Aorta (tissue), 5 donors: Measurements from ENCODE around the gene PRICKLE2. TPM values are rescaled to one million over a fixed set of nuclear protein-coding genes. Genes with fewer than 3 reads are reported as not detected.
"Not testable (repeated sequence)": the region's sequence is repeated elsewhere in the genome, so short reads cannot be mapped to it uniquely, and the experiment has no call there.

Source experiments
- ATAC-seq: fragments of 200-7000 bp; cut with Tn5 transposase; one replicate; pipeline ENCODE4 v1.9.1; 2022; ENCODE audit warnings: moderate library complexity; ENCODE audit not compliant: low FRiP score
- DNase-seq, 2 donors: peaks; one replicate each; pipeline ENCODE4 v3.0.0-alpha.2; 2020
- H3K27ac ChIP-seq, 2 donors: one replicate each; pipeline ENCODE4 v1.5.1; 2013; ENCODE audit warnings: low read length in 2 of 2, mild to moderate bottlenecking in 2 of 2, moderate library complexity in 2 of 2, control low read depth in 1 of 2, inconsistent platforms in 1 of 2, low read depth in 1 of 2
- H3K27me3 ChIP-seq, 2 donors: one replicate each; pipeline ENCODE4 v1.6.1; 2013; ENCODE audit warnings: control low read depth in 1 of 2, low read length in 1 of 2, mild to moderate bottlenecking in 1 of 2, moderate library complexity in 1 of 2; ENCODE audit not compliant: insufficient read depth in 2 of 2, control insufficient read depth in 1 of 2
- H3K36me3 ChIP-seq, 2 donors: one replicate each; pipeline ENCODE4 v1.6.1; 2013; ENCODE audit warnings: control low read depth in 1 of 2, low read length in 1 of 2, mild to moderate bottlenecking in 1 of 2; ENCODE audit not compliant: insufficient read depth in 2 of 2, control insufficient read depth in 1 of 2
- H3K4me1 ChIP-seq, 2 donors: one replicate each; pipeline ENCODE4 v1.6.1; 2013; ENCODE audit warnings: low read length in 2 of 2, control low read depth in 1 of 2, mild to moderate bottlenecking in 1 of 2, moderate library complexity in 1 of 2; ENCODE audit not compliant: insufficient read depth in 2 of 2, control insufficient read depth in 1 of 2
- H3K4me3 ChIP-seq, 2 donors: one replicate each; pipeline ENCODE4 v1.5.1; 2013; ENCODE audit warnings: low read length in 2 of 2, control low read depth in 1 of 2, mild to moderate bottlenecking in 1 of 2
- H3K9me3 ChIP-seq: one replicate; pipeline ENCODE4 v1.6.1; 2013; ENCODE audit warnings: mild to moderate bottlenecking, low read length; ENCODE audit not compliant: control insufficient read depth
- WGBS, 2 donors: extraction: QIAGEN DNeasy Blood & Tissue Kit; methylation state at CpG; one replicate each; pipeline ENCODE4 v1.1.7; 2013; 5-methylcytosine and 5-hydroxymethylcytosine counted together
- intact Hi-C, 2 donors: fragments of 100-400 bp; cut with DNase I; formaldehyde crosslinking; loops; one replicate each; pipeline versions ENCODE4 v1.14.2 to v1.15.0; 2022
- polyA plus RNA-seq, 2 donors: library from polyadenylated mRNA; stranded (reverse); fragments of 200-250 nt; gene quantifications; one replicate each; pipeline ENCODE4 v1.2.3, GENCODE V29; 2013
- total RNA-seq, 2 donors: library from RNA; stranded (reverse); fragmentation: NEBNext Ultra II Directional; extraction: Animal tissue kit (Norgen Biotek cat#: 25700); gene quantifications; one replicate each; pipeline ENCODE4 v1.2.1, GENCODE V29; 2021
- donor health status: healthy with polysubstance abuse.
- donor health status: Bipolar disorder and iron deficiency.
- donor health status: DM: no; HTN: no; CAD: no.
- donor health status: DM: no; HTN: no; CAD: no.
- donor health status: DM: yes; HTN: yes; CAD: no.

PRICKLE2 gene
- total and polyA plus RNA-seq, 4 donors, result 2.1 to 42.1 (median 13.9) TPM

GRCh38 chr3:64095802-64096201 lies 129.5 kb downstream of the PRICKLE2 start:
- intact Hi-C loops, result no loop called here
- H3K36me3 ChIP-seq, result peaks cover 0 to 3% of the 10 kb centered on the region in 2 donors
- DNase-seq (no peak), ATAC-seq (no peak)
- H3K4me1 ChIP-seq, result no peaks in the 10 kb centered on the region
- 87 to 88% methylated on average over 3 of the region's 3 CpGs for WGBS, 2 donors
- H3K27me3 ChIP-seq, result no peaks in the 10 kb centered on the region
- no peak overlapping the region for H3K27ac ChIP-seq
- no peaks in the 10 kb centered on the region for H3K9me3 ChIP-seq
- H3K4me3 ChIP-seq, result no peak overlapping the region

- no peak overlapping the region for H3K27ac ChIP-seq
- no peaks in the 10 kb centered on the region for H3K27me3 ChIP-seq
- ATAC-seq, result no peak
- DNase-seq, result no peak
- intact Hi-C loops, result no loop called here
- no peak overlapping the region for H3K4me3 ChIP-seq
- 93 to 94% methylated on average over 2 of the region's 2 CpGs for WGBS, 2 donors
- peaks cover 0 to 3% of the 10 kb centered on the region in 2 donors for H3K36me3 ChIP-seq
- no peaks in the 10 kb centered on the region for H3K4me1 ChIP-seq
- no peaks in the 10 kb centered on the region for H3K9me3 ChIP-seq
Observed at GRCh38 chr3:64094713-64095079, 130.6 kb downstream of the PRICKLE2 start.

- intact Hi-C loops, result no loop called here
- DNase-seq, result no peak
- WGBS, 2 donors, result 73 to 75% methylated on average over 3 of the region's 3 CpGs
Observed at GRCh38 chr3:64093825-64094712, 131.2 kb downstream of the PRICKLE2 start.

GRCh38 chr3:64093211-64093610 lies 132.1 kb downstream of the PRICKLE2 start:
- ATAC-seq, result no peak
- Histone ChIP-seq H3K4me3 (no peak overlapping the region), H3K36me3 (peaks cover 0 to 3% of the 10 kb centered on the region in 2 donors), H3K9me3 (no peaks in the 10 kb centered on the region), H3K27ac (no peak overlapping the region), H3K4me1 (no peaks in the 10 kb centered on the region), H3K27me3 (no peaks in the 10 kb centered on the region)
- no peak for DNase-seq
- intact Hi-C loops, result no loop called here

More at GRCh38 chr3:64093825-64094712, 131.2 kb downstream of the PRICKLE2 start:
- Histone ChIP-seq H3K4me1 (no peaks in the 10 kb centered on the region), H3K27me3 (no peaks in the 10 kb centered on the region), H3K36me3 (peaks cover 0 to 3% of the 10 kb centered on the region in 2 donors), H3K9me3 (no peaks in the 10 kb centered on the region), H3K4me3 (no peak overlapping the region), H3K27ac (no peak overlapping the region)
- ATAC-seq, result no peak

- ATAC-seq (no peak), DNase-seq (no peak)
- intact Hi-C loops, result no loop called here
- Histone ChIP-seq H3K36me3 (peaks cover 0 to 3% of the 10 kb centered on the region in 2 donors), H3K4me3 (no peak overlapping the region), H3K27me3 (no peaks in the 10 kb centered on the region), H3K27ac (no peak overlapping the region), H3K4me1 (peaks cover 0 to 1% of the 10 kb centered on the region in 2 donors), H3K9me3 (no peaks in the 10 kb centered on the region)
- 95 to 97% methylated on average over 1 of the region's 1 CpG for WGBS, 2 donors
Observed at GRCh38 chr3:64091501-64091900, 133.8 kb downstream of the PRICKLE2 start.

GRCh38 chr3:64089386-64089785 lies 135.9 kb downstream of the PRICKLE2 start:
- H3K4me3 ChIP-seq, intact Hi-C loops, DNase-seq, H3K27ac ChIP-seq, ATAC-seq, H3K9me3 ChIP-seq, H3K27me3 ChIP-seq, H3K36me3 ChIP-seq, H3K4me1 ChIP-seq: not testable (repeated sequence)
- WGBS, 2 donors, result 64 to 72% methylated on average over 4 of the region's 4 CpGs

- Histone ChIP-seq H3K4me3 (no peak overlapping the region), H3K4me1 (peaks cover 0 to 1% of the 10 kb centered on the region in 2 donors), H3K9me3 (no peaks in the 10 kb centered on the region), H3K27me3 (no peaks in the 10 kb centered on the region), H3K36me3 (no peaks in the 10 kb centered on the region), H3K27ac (no peak overlapping the region)
- DNase-seq (no peak), ATAC-seq (no peak)
- intact Hi-C loops, result no loop called here
- WGBS, 2 donors, result 0 to 13% methylated on average over 1 of the region's 1 CpG
Observed at GRCh38 chr3:64088408-64089205, 136.7 kb downstream of the PRICKLE2 start.

GRCh38 chr3:64086479-64087252 lies 138.6 kb downstream of the PRICKLE2 start:
- 70 to 80% methylated on average over 5 of the region's 5 CpGs for WGBS, 2 donors
- no peak for ATAC-seq

More at GRCh38 chr3:64086479-64087252, 138.6 kb downstream of the PRICKLE2 start:
- H3K9me3 ChIP-seq, result no peaks in the 10 kb centered on the region
- H3K27ac ChIP-seq, result no peak overlapping the region
- H3K4me1 ChIP-seq, result peaks cover 0 to 1% of the 10 kb centered on the region in 2 donors
- intact Hi-C loops, result no loop called here
- no peak overlapping the region for H3K4me3 ChIP-seq
- H3K27me3 ChIP-seq, result no peaks in the 10 kb centered on the region
- DNase-seq, result no peak
- no peaks in the 10 kb centered on the region for H3K36me3 ChIP-seq
